Renal cortex interstitium (tissue), 11 donors: ENCODE measurements around the gene RPL27A. TPM values are rescaled to one million over a fixed set of nuclear protein-coding genes. Genes with fewer than 3 reads are reported as not detected.
A peak's percentile ranks its signal among the peaks of the same experiment; 100 is the strongest.

ENCODE experiments used
- DNase-seq, 11 donors: peaks; one replicate each; pipeline ENCODE4 v3.0.0-alpha.2; 2013; ENCODE audit warnings: low read depth in 9 of 11, low spot score in 4 of 11; ENCODE audit errors: extremely low read depth in 1 of 11
- polyA plus RNA-seq, 3 donors: library from polyadenylated mRNA; unstranded; fragments of 120-200 nt; gene quantifications; one replicate each; pipeline ENCODE4 v1.2.1, GENCODE V29; 2013; ENCODE audit not compliant: insufficient read length in 3 of 3

Gene RPL27A
- polyA plus RNA-seq, 3 donors = 1,904 to 2,290 (median 1,997) TPM

DNA sequence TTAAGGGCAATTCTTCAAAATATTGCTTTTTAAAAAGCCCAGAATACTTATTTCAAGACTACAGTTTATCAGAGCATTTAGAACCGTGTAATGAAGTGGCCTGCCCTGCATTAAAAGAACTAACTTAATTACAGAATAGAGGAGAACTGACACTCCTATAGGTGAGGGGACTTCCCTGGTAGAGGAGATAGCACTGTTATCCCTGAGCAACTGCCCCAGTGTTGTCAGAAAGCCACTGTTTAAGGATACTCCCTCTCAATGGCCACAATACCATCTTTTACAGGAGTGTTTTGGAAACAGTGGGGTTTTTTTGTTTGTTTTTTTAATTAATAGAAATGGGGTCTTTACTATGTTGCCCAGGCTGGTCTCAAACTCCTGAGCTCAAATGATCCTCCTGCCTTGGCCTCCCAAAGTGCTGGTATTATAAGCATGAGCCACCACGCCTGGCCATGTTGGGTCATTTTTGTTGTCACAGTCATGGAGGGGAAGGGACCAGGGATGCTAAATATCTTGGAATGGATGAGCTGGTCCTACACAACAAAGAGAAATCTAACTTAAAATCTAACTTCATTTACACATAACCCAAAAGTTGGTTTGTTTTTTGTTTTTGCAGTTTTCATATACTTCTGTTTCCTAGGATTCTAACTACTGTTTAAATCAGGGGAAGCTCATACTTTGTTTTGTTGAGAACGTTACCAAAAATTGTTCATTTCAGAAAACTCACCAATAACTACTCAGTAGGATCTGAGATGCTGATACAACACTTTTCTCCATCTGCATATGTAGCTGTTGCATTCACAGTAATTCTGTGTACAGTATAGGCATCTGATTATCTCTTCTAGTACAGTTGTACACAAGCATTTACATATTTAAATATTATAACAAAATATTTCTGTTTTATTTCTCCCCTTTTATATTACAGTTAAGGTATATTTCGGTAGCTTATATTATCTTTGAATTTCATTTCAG is 8.1 kb downstream of the RPL27A start:
- no peak for DNase-seq

GRCh38 chr11:8691601-8692000 is 9.0 kb downstream of the RPL27A start:
- DNase-seq = no peak

DNA sequence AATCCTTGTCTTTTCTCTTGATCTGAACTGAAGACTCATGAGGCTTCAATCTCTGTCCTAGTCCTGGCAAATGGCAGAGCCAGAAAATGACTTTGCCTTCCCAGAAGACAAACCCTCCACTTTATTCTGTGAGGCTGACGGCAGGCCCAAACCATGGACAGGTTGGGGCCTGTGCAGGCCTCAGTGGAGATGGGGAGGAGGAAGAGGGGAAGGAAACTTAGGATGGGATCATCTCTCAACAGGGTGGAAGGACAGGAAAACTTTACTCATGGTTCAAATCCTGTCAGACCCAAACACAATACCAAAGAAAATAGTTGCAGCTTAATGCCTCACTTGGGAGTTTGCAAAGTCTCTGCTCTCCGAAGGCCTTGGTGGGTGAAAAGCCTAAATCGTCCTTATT is 9.8 kb downstream of the RPL27A start:
- no peak for DNase-seq

- no peak for DNase-seq
Measured at GRCh38 chr11:8693010-8693551, 10.5 kb downstream of the RPL27A start.

- DNase-seq = no peak
Measured at GRCh38 chr11:8693555-8693954, 11.0 kb downstream of the RPL27A start.

- DNase-seq = no peak
Measured at GRCh38 chr11:8694137-8694536, 11.5 kb downstream of the RPL27A start.

- no peak for DNase-seq
Measured at GRCh38 chr11:8697054-8697453, 14.5 kb downstream of the RPL27A start.

DNA sequence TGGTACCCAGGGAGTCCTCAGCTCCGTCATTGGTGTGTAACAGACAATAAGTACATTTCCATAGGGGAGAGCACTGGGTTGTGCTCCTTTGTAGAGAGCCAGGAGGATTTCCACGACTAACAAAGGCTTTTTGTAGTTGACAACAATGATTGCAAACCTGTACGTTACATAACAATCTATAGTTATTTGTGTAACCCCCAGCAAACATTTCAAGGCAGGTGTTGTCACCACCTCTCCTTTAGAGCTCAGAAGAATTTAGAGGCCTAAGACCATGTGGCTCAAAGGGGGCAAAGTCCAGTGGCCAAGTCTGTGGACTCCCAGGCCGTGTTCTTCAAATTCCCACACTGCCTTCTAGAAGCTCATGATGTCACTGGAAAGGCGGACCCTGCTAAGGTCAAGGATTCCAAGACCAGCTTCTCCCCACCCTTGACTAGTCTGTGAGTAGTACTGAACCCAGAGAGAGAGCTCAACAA is 15.8 kb downstream of the RPL27A start:
- no peak for DNase-seq

DNA sequence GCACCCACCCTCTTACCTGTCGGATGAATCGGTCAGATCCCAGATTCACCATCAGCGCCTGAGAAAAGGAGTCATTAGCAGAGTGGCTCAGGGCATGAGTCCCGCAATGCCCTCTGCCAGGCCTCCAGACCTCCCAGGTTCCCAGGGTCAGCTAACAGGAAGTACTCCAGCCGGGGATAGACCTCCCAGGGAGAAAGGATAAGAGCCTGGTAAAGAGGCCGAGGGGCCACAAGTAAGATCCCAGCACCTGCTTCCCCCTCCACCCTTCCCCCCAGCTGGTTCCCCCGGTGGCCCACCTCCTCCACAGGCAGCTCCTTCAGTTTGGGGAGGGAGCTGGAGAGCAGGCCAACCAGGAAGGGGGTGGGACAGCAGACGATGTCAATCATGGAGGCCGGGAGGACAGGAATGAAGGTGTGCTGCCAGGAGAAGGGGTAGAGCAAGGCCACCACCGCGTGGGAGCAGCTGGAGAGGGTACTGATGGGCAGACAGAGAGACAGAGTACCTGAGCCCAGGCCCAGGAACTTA is 16.4 kb downstream of the RPL27A start:
- DNase-seq = no peak

- no peak for DNase-seq
Measured at GRCh38 chr11:8699903-8700302, 17.3 kb downstream of the RPL27A start.

GRCh38 chr11:8701891-8702597 is 19.5 kb downstream of the RPL27A start:
- no peak for DNase-seq

- no peak for DNase-seq
Measured at GRCh38 chr11:8702598-8702915, 20.0 kb downstream of the RPL27A start.

- no peak for DNase-seq
Measured at GRCh38 chr11:8704136-8704535, 21.5 kb downstream of the RPL27A start.

- DNase-seq = no peak
Measured at GRCh38 chr11:8705146-8705545, 22.6 kb downstream of the RPL27A start.

DNA sequence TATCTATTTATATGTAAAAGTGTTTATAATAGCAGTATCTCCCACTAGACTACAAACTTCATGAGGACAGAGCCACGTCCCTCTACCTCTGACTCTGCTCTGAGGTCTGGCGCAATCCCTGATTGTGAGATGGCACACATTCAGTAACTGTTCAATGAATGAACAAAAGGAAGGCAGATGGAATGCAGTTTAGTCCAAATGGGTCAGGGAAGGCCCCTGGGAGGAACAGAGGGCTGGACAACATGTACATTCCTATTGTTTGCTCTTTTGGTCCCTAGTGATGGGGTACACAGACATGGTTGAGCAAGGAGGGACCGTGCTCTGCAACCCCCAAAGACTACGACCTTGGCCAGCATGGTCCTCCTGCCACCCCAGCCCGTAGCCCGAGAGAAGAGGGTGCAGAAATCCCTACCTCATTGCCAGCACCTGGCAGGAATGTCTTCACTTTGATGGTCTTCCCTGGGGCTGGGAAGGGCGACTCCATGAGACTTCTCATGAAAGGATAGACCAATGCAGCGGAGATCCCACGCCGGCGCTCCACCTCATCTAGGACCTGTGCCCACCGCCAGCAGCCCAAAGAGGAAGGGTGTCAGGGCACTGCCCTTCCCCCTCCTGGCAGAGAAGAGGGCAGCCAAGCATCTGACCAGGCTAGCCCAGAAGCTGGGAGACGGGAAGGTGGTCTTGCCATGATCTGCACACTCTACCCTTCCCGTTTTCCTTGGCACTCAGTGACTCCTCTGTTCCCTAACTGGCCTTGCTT is 24.3 kb downstream of the RPL27A start:
- no peak for DNase-seq

GRCh38 chr11:8707541-8708191 is 25.1 kb downstream of the RPL27A start:
- no peak for DNase-seq

- peak in 4 of 11 donors; percentile 38 to 59 (median 44) for DNase-seq
Measured at GRCh38 chr11:8709002-8709672, 26.5 kb downstream of the RPL27A start.

GRCh38 chr11:8709777-8710176 is 27.2 kb downstream of the RPL27A start:
- DNase-seq = no peak
